SK-N-SH (cell line): ENCODE data around the gene PAQR7.
A peak's percentile ranks its signal among the peaks of the same experiment; 100 is the strongest.

ENCODE experiments used
- RAD21 ChIP-seq: IDR thresholded peaks from 2 replicates; pipeline ENCODE4 v1.6.1; 2012; ENCODE audit warnings: mild to moderate bottlenecking, low read length
- TF ChIP-seq, protein P1 (sequence below): IDR thresholded peaks from 2 replicates; pipeline ENCODE4 v1.4.0; 2012; ENCODE audit warnings: low read depth

DNA sequence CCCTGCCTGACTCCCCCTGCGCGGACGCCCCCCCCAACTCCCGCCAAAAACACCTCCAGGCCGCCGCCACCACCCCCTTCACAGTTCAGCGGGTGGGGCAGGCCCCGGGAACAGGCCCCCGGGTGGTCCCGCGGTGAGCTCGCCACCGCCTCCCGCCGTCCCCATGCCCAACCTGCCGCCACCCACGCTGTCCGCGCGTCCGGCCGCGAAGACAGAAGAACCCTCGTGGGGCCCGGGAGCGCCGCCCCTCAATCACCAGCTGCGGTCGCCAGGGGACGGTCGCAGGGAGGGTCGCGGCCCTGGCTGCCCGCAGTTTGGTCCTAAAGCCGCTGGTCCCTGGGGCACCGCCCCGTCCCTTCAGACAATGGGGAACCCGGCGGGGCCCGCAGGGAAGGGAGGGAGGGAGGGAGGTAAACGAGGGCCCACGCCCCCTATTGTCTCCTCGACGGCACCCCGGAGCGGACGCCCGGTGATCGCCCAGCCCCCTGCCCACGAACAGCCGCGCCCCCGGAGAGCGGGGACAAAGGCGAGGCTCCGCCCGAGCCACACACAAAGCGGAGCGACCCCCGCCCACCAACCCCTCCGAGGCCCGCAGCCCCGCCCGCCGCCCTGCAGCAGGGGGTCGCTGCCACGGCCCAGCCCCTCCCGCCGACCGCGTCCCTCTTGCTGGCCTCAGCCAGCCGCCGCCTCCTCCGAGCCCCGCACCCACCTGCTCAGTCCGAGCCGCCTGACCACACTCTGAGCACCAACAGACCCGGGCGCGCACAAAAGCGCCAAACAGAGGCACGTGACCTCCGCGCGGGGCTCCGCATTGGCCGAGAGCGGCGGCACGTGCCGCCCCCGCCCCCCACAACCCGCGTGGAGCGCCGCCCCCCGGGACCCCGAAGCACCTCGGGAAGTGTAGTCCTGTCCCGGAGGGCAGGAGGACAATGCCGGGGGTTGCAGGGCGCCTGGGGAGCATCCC, 30.5 kb upstream of the PAQR7 start, which contains the start of gene STMN1:
- TF ChIP-seq, protein P1, sequence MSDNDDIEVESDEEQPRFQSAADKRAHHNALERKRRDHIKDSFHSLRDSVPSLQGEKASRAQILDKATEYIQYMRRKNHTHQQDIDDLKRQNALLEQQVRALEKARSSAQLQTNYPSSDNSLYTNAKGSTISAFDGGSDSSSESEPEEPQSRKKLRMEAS, result peak; percentile 86
- no peak for TF ChIP-seq RAD21
